Subcutaneous adipose tissue (tissue), 4 donors: ENCODE measurements around the gene XPR1. TPM values are rescaled to one million over a fixed set of nuclear protein-coding genes. Genes with fewer than 3 reads are reported as not detected.

Experiments
- total RNA-seq, 4 donors: library from RNA; depleted of rRNA; stranded (reverse); fragments of >200 nt; gene quantifications; one replicate each; pipeline ENCODE4 v1.1.0, GENCODE V29; 2016
- TF ChIP-seq, protein P1 (sequence below): fragments of 450-650 bp; IDR thresholded peaks from one replicate; pipeline ENCODE4 v1.5.1; 2016; ENCODE audit warnings: low read depth, mild to moderate bottlenecking, control low read depth, antibody characterized with exemption, moderate library complexity

Gene XPR1
- total RNA-seq, 4 donors from 2014 or later = 15.0 to 40.6 (median 20.7) TPM

GRCh38 chr1:180731131-180731530 is 99.3 kb downstream of the XPR1 start:
- TF ChIP-seq, protein P1, sequence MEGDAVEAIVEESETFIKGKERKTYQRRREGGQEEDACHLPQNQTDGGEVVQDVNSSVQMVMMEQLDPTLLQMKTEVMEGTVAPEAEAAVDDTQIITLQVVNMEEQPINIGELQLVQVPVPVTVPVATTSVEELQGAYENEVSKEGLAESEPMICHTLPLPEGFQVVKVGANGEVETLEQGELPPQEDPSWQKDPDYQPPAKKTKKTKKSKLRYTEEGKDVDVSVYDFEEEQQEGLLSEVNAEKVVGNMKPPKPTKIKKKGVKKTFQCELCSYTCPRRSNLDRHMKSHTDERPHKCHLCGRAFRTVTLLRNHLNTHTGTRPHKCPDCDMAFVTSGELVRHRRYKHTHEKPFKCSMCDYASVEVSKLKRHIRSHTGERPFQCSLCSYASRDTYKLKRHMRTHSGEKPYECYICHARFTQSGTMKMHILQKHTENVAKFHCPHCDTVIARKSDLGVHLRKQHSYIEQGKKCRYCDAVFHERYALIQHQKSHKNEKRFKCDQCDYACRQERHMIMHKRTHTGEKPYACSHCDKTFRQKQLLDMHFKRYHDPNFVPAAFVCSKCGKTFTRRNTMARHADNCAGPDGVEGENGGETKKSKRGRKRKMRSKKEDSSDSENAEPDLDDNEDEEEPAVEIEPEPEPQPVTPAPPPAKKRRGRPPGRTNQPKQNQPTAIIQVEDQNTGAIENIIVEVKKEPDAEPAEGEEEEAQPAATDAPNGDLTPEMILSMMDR = no peak

GRCh38 chr1:180732866-180733265 is 101.0 kb downstream of the XPR1 start:
- TF ChIP-seq, protein P1 = no peak

GRCh38 chr1:180734366-180734765 is 102.5 kb downstream of the XPR1 start:
- TF ChIP-seq, protein P1 = no peak

DNA sequence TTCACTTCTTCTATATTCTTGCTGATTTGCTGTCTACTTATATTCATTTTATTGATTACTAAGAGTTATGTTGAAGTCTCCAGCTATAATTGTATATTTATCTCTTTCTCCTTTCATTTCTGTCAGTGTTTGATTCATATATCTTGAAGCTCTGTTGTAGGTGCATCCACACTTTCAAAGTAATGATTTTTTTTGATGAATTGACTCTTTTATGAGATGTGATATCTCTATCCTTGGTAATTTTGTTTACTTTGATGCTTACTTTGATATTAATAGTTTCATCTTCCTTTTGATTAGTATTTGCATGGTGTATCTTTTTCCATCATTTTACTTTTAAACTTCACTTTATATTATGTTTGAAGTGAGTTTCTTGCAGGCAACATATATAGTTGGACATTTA is 110.8 kb downstream of the XPR1 start:
- TF ChIP-seq, protein P1 = no peak

DNA sequence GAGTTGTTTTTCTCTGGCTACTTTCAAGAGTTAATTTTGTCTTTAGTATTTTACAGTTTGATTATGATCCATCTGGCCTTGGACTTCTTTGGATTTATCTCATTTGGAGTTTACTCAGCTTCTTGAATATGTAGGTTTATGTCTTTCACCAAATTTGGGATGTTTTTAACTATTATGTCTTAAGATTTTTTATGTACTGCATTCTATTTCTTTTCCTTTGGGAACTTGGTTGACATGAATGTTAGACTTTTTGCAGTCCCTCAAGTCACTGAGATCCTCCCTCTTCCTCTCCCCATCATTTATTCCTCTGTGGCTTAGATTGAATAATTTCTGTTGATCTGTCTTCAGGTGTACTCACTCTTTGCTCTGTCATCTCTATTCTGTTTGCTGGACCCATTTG is 112.0 kb downstream of the XPR1 start:
- TF ChIP-seq, protein P1 = no peak

GRCh38 chr1:180745098-180745497 is 113.3 kb downstream of the XPR1 start:
- TF ChIP-seq, protein P1 = no peak

DNA sequence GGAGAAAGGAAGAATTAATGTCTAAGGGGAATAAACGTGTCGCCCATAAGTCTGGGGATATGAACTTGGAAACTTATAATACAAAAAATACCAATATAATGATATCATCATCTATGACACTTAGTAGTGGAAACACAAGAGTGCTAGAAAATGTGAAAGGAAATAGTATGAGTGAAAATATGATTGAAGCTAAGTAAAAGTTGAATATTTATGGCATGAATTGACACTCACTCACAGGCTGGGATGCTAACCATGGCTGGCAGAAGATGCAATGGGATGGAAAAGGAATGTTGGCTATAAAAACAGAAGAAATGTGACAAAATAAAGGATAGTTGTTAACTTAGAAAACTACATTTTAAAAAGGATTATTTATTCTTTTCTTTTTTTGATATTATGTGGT is 120.1 kb downstream of the XPR1 start:
- TF ChIP-seq, protein P1 = no peak
